Measurements from ENCODE around the gene PHYKPL.
"Not testable (repeated sequence)": the region's sequence is repeated elsewhere in the genome, so short reads cannot be mapped to it uniquely, and the experiment has no call there.

Gene PHYKPL

GRCh38 chr5:178264044-178264443 lies 31.4 kb upstream of the PHYKPL start:
- DNase-seq (ENCODE audit: low read depth), result no peak

GRCh38 chr5:178261666-178262600 lies 29.3 kb upstream of the PHYKPL start:
- no peak for DNase-seq (ENCODE audit: low read depth)

GRCh38 chr5:178259623-178260536 lies 27.3 kb upstream of the PHYKPL start:
- DNase-seq (ENCODE audit: low read depth), result no peak

- no peak for DNase-seq (ENCODE audit: low read depth)
Measured at GRCh38 chr5:178257650-178258049, 25.0 kb upstream of the PHYKPL start.

GRCh38 chr5:178256746-178257145 lies 24.1 kb upstream of the PHYKPL start:
- DNase-seq (ENCODE audit: low read depth), result no peak

- DNase-seq (ENCODE audit: low read depth), result not testable (repeated sequence)
Measured at GRCh38 chr5:178253632-178254031, 21.0 kb upstream of the PHYKPL start.

GRCh38 chr5:178252258-178252657 lies 19.7 kb upstream of the PHYKPL start:
- no peak for DNase-seq (ENCODE audit: low read depth)

GRCh38 chr5:178250263-178250662 lies 17.7 kb upstream of the PHYKPL start:
- no peak for DNase-seq (ENCODE audit: low read depth)

GRCh38 chr5:178249191-178249989 lies 16.8 kb upstream of the PHYKPL start:
- no peak for DNase-seq (ENCODE audit: low read depth)

GRCh38 chr5:178248750-178249149 lies 16.1 kb upstream of the PHYKPL start:
- no peak for DNase-seq (ENCODE audit: low read depth)

- no peak for DNase-seq (ENCODE audit: low read depth)
Measured at GRCh38 chr5:178247481-178248456, 15.2 kb upstream of the PHYKPL start.

- no peak for DNase-seq (ENCODE audit: low read depth)
Measured at GRCh38 chr5:178246624-178247279, 14.2 kb upstream of the PHYKPL start.

GRCh38 chr5:178245389-178245788 lies 12.8 kb upstream of the PHYKPL start:
- no peak for DNase-seq (ENCODE audit: low read depth)

GRCh38 chr5:178244576-178244975 lies 12.0 kb upstream of the PHYKPL start:
- no peak for DNase-seq (ENCODE audit: low read depth)

- DNase-seq (ENCODE audit: low read depth), result no peak
Measured at GRCh38 chr5:178242416-178242815, 9.8 kb upstream of the PHYKPL start.

- no peak for DNase-seq (ENCODE audit: low read depth)
Measured at GRCh38 chr5:178241688-178242231, 9.2 kb upstream of the PHYKPL start.

- no peak for DNase-seq (ENCODE audit: low read depth)
Measured at GRCh38 chr5:178241231-178241663, 8.6 kb upstream of the PHYKPL start.

GRCh38 chr5:178240766-178241165 lies 8.2 kb upstream of the PHYKPL start:
- DNase-seq (ENCODE audit: low read depth), result no peak

GRCh38 chr5:178240341-178240741 lies 7.7 kb upstream of the PHYKPL start:
- DNase-seq (ENCODE audit: low read depth), result no peak

Data from stimulated activated CD8-positive, alpha-beta memory T cell treated with anti-CD3 and anti-CD28 coated beads, Interleukin-15, amount 100 ng/mL, for 1 hour (primary cell).